Astrocyte of the spinal cord (primary cell): ENCODE data around the gene LCP2.

Experiments used
- DNase-seq: peaks from one replicate; pipeline ENCODE4 v3.0.0; 2011; ENCODE audit warnings: low read depth, low spot score
- H3K4me3 ChIP-seq: 2 replicates; pipeline ENCODE4 v1.5.1; 2011; ENCODE audit warnings: low read depth, mild to moderate bottlenecking, low read length, moderate library complexity
- in situ Hi-C: cut with HindIII; loops from 2 replicates; pipeline ENCODE4 v1.10.0; 2017; ENCODE audit warnings: low sequenced_read_pairs
- TF ChIP-seq, protein P1 (sequence below): IDR thresholded peaks from 2 replicates; pipeline ENCODE4 v1.5.1; 2012; ENCODE audit warnings: low read depth, mild to moderate bottlenecking, low read length, inconsistent platforms

Gene LCP2

DNA sequence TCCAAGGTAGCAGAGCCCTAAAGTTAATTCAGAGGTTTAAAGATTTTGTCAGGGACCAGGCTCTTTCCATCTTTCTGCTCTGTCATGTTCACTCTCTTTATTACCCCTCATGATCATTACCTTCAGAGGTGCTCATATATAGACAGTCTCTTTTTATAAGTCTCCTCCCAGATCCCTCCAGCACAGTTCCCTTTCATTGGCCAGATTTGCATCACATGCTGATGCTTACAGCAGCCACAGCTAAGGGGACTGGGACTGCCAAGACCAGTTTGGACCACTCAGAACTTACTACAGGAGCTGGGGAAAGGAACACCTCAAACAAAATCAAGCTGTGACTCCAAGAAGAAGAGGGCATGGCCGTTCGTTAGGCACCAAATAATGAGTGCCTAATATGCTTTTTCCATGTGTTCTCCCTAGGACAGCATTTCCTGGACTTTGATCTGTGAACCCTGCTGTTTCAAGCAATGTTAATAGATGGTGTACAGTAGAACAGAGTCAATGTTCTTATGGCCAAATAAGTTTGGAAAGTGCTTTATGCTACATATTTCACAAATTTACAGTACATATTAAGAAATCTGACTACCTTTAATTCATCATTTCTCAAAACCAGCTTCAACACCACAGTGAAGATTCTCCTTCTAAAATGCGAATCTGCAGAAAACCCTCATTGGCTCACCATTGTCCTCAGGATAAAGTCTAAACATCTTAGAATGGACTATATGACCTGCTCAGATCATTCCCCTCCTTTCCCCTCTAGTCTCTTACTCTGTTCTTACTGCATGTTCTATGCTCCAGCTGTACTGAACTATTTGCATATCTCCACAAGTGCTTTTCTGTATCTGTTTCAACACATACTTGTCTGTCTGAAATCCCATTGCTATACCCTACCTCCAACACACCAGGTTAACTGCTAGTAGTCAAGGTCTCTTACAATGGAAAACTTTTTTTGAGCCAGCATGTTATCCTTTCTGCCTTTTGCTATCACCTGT, 61.4 kb downstream of the LCP2 start:
- TF ChIP-seq, protein P1, sequence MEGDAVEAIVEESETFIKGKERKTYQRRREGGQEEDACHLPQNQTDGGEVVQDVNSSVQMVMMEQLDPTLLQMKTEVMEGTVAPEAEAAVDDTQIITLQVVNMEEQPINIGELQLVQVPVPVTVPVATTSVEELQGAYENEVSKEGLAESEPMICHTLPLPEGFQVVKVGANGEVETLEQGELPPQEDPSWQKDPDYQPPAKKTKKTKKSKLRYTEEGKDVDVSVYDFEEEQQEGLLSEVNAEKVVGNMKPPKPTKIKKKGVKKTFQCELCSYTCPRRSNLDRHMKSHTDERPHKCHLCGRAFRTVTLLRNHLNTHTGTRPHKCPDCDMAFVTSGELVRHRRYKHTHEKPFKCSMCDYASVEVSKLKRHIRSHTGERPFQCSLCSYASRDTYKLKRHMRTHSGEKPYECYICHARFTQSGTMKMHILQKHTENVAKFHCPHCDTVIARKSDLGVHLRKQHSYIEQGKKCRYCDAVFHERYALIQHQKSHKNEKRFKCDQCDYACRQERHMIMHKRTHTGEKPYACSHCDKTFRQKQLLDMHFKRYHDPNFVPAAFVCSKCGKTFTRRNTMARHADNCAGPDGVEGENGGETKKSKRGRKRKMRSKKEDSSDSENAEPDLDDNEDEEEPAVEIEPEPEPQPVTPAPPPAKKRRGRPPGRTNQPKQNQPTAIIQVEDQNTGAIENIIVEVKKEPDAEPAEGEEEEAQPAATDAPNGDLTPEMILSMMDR = no peak
- in situ Hi-C loops = no loop called here

DNA sequence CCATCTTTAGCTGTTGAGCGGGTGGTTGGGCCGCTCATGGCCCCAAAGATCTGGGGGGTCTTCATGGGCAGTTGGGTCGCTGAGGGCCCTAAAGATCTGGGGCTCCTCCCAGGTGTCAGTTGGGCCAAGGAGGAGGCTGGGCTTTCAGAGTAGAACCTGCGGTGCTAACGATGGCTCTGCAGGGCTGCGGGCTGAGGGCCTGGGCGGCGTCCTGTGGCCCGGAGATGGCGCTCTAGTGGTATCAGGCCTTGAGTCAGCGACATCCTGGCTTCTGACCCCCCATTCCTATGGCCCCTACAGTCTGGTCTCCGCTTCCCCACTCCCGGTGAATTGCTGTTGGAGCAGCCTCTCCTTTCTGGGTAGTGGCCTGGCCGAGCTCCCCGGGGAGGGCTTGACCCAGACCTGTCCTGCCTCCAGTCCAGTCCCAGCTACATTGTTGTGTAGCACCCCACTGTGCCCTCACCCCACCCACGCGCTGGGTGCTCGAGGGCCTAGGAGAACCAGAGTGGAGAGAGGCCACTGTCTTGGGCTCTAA, 64.2 kb downstream of the LCP2 start:
- TF ChIP-seq, protein P1 = no peak
- no peak overlapping the region for H3K4me3 ChIP-seq
- in situ Hi-C loops = no loop called here
- DNase-seq = no peak

More for the DNA sequence above, 61.4 kb downstream of the LCP2 start:
- no peak overlapping the region for H3K4me3 ChIP-seq
- DNase-seq = no peak

DNA sequence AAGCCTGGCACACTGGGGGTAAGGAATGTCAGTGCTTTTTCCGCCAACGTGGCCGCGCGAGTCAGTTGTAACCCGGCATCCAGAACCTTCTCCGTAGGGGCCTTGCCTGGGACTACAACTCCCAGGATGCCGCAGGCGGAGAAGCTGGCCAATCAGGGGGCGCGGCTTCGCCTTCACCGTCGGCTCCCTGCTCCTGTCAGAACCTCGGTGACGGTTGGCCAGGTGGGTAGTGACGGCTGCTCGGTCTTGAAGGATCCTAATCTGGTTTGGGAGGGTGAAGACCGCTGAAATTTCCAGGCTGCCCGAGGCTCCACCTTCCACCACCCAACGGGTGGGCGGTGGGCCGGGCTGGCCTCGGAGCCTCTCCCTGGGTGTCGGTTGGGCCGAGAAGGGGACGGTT, 64.8 kb downstream of the LCP2 start, which contains the start of gene C5orf58:
Gene C5orf58 (plus strand): TSS at position 200 of the 400 bp plus-strand sequence. CDS start 1,992 bp downstream, outside the sequence.
- no peak within 1 kb of the TSS for H3K4me3 ChIP-seq
- TF ChIP-seq, protein P1 = no peak
- DNase-seq = no peak
- in situ Hi-C loops = no loop called here

DNA sequence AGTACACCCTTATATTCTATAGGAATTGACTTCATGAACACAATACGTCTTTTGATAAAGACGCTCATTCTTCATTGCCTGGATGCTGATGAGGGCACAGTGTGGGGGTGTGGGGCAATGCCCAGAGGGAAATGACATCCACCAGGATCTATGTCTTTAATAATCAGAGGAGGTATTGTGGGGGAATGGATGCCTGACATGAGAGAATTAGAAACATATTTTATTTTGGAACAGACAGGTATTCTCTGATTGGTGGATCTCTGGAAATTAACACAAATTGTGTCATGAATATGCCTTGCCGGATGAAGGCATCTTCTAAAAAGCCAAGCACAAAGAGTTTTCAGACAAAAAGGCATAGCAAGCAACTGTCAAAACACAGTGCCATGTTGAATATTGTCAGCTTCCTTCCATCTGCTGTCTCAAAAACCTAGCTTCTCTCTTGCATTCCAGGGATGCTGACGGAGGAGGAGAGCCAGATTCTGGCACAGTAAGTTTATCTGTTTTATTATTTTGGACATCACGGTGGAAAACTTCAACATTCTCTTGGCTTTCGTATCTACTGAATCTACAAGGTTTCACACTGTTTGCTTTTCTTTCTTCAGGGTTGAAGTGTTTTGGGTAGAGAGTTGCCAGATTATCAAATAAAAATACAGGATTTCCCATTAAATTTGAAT, 68.7 kb downstream of the LCP2 start:
- no peak overlapping the region for H3K4me3 ChIP-seq
- TF ChIP-seq, protein P1 = no peak
- in situ Hi-C loops = no loop called here

DNA sequence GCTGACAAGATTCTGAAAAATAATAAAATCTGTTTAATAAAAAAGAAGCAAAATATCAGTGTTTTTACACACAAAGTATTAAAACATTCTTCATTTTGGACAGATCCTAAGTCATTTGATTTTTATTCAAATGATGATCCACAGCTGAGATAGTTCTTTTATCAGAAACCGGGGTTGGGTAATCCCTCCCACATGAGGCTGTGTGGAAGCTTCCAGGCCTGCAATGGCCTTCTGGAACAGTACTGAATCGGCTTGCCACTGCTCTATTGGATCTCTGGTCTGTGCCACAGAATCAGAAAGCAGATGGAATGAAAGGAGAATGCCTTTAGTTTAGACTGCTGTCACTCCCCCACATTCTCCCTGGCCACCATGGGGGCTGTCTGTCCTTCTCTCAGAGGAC, 70.9 kb downstream of the LCP2 start:
- TF ChIP-seq, protein P1 = no peak
- in situ Hi-C loops = no loop called here
- no peak for DNase-seq
- no peak overlapping the region for H3K4me3 ChIP-seq

More for the DNA sequence above, 68.7 kb downstream of the LCP2 start:
- DNase-seq = no peak

DNA sequence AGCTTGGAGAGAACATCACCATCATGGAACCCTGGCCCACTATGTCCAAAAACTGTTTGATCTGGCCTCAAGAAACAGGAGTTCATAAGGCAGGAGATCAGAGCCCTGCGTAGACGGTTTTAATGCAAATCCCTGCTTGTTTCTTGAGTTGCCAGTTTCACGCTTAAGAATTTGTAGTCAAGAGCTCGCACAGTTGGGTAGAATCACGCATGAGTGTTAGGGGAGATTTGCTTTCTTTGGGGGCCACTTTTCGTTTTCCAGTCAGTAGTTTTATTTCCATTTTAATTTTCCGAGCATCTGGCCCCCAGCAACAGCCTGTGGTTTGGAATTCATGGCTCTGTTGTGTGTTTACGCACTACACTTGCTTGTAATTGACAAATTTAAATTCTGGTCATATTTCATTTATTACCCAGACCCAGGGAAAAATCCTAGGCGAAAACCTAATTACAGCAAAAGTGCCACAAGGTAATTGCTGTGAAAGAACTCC, 71.4 kb downstream of the LCP2 start:
- DNase-seq = no peak
- in situ Hi-C loops = no loop called here
- TF ChIP-seq, protein P1 = no peak
- H3K4me3 ChIP-seq = no peak overlapping the region
